Measurements from ENCODE around the gene VTCN1. TPM values are rescaled to one million over a fixed set of nuclear protein-coding genes. Genes with fewer than 3 reads are reported as not detected.

VTCN1 gene
- total and polyA plus RNA-seq, 2 donors (not counting 3 experiments of a cell fraction or from before 2014, with no cell fraction given) = not detected

- Histone ChIP-seq H3K36me3 (ENCODE audit: control insufficient read depth in 2 of 2, extremely low read depth in 1 of 2, insufficient read depth in 2 of 2, low read length in 2 of 2) (no peaks in the 10 kb centered on the region), H3K27ac (ENCODE audit: insufficient read depth, low read depth, low read length) (no peak overlapping the region), H4K20me1 (replicated peaks; ENCODE audit: control insufficient read depth, extremely low read depth, insufficient read depth, low read length) (no peaks in the 10 kb centered on the region), H3K4me3 (replicated peaks in 1 of 3; ENCODE audit: insufficient read depth in 1 of 3, low read depth in 1 of 3, low read length in 3 of 3) (no peak overlapping the region), H3K27me3 (ENCODE audit: control insufficient read depth in 2 of 2, insufficient read depth in 2 of 2, low read length in 2 of 2) (no peaks in the 10 kb centered on the region), H3K4me2 (ENCODE audit: insufficient read depth, low read length) (no peak overlapping the region), H3K79me2 (ENCODE audit: control insufficient read depth, insufficient read depth, low read length) (no peaks in the 10 kb centered on the region), H3K4me1 (ENCODE audit: control insufficient read depth, extremely low read depth, insufficient read depth, low read length) (peaks cover 10% of the 10 kb centered on the region), H2AFZ (ENCODE audit: low read depth, low read length) (no peak overlapping the region), H3K9me3 (replicated peaks; ENCODE audit: control insufficient read depth, insufficient read depth, low read length) (no peaks in the 10 kb centered on the region), H3K9ac (replicated peaks; ENCODE audit: extremely low read depth, insufficient read depth, low read length) (no peak overlapping the region), H3K9me1 (replicated peaks; ENCODE audit: control insufficient read depth, extremely low read depth, insufficient read depth, low read length) (no peaks in the 10 kb centered on the region)
- ChIA-PET CTCF (interaction anchor here (1.2 to 2.2 kb wide), 4 partner anchors 9 to 45 kb away, joined by 3 to 12 read pairs (median 6); no protein-coding TSS in a partner anchor), POLR2A (no interaction called here)
- FAIRE-seq (no peak), DNase-seq (ENCODE audit: low read depth, low spot score) (no peak)
- BruUV-seq (replicated peaks) = no TSS peak
- intact Hi-C loops (cut with micrococcal nuclease) = no loop called here
- dilution Hi-C loops (cut with MboI; ENCODE audit: extremely low pct_ligation_motif_present, low sequenced_read_pairs) = no loop called here
- TF ChIP-seq, protein P1, sequence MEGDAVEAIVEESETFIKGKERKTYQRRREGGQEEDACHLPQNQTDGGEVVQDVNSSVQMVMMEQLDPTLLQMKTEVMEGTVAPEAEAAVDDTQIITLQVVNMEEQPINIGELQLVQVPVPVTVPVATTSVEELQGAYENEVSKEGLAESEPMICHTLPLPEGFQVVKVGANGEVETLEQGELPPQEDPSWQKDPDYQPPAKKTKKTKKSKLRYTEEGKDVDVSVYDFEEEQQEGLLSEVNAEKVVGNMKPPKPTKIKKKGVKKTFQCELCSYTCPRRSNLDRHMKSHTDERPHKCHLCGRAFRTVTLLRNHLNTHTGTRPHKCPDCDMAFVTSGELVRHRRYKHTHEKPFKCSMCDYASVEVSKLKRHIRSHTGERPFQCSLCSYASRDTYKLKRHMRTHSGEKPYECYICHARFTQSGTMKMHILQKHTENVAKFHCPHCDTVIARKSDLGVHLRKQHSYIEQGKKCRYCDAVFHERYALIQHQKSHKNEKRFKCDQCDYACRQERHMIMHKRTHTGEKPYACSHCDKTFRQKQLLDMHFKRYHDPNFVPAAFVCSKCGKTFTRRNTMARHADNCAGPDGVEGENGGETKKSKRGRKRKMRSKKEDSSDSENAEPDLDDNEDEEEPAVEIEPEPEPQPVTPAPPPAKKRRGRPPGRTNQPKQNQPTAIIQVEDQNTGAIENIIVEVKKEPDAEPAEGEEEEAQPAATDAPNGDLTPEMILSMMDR (IDR thresholded peaks at IDR 0.05; ENCODE audit: extremely low read depth in 1 of 2, insufficient read depth in 1 of 2, low read depth in 1 of 2, low read length in 2 of 2) = no peak
- TF ChIP-seq MAX (IDR thresholded peaks at IDR 0.05; ENCODE audit: insufficient read depth, insufficient read length) (no peak), EZH2 (IDR thresholded peaks at IDR 0.05; ENCODE audit: borderline replicate concordance, low read depth, low read length, severe bottlenecking) (no peak), POLR2AphosphoS5 (IDR thresholded peaks at IDR 0.05; ENCODE audit: insufficient read depth, low read depth, low read length) (no peak), JUN (IDR thresholded peaks at IDR 0.05; ENCODE audit: borderline replicate concordance, insufficient read depth, insufficient read length, low read depth) (no peak), MYC (IDR thresholded peaks at IDR 0.05; ENCODE audit: low read depth, low read length) (no peak), FOS (IDR thresholded peaks at IDR 0.05; ENCODE audit: borderline replicate concordance, insufficient read depth, low read length) (no peak), POLR2A (IDR thresholded peaks at IDR 0.05; ENCODE audit: low read depth, low read length) (no peak), GATA2 (IDR thresholded peaks at IDR 0.05; ENCODE audit: insufficient read depth, insufficient read length, low read depth, low read length) (no peak)
Measured at GRCh38 chr1:117113199-117113598, 97.5 kb downstream of the VTCN1 start.
